Uterus (tissue), 2 donors: ENCODE data around the gene NTRK2.

ENCODE experiments used
- CTCF ChIP-seq, 4 experiments: fragments of 200-600 bp in 2 of 4; fragments of 450-650 bp in 2 of 4; sonication (generic) in 2 of 4; IDR thresholded peaks; one replicate each; pipeline ENCODE4 v1.5.1; 2016 to 2019; ENCODE audit warnings: antibody characterized with exemption in 4 of 4, mild to moderate bottlenecking in 2 of 4, moderate library complexity in 1 of 4
- POLR2A ChIP-seq, 2 donors: fragments of 450-650 bp; IDR thresholded peaks; one replicate each; pipeline ENCODE4 v1.6.1; 2016; ENCODE audit warnings: antibody characterized with exemption in 2 of 2, mild to moderate bottlenecking in 1 of 2, moderate library complexity in 1 of 2

GRCh38 chr9:84869091-84869490 is 199.6 kb downstream of the NTRK2 start:
- TF ChIP-seq CTCF (IDR thresholded peaks at IDR 0.05): no peak
- TF ChIP-seq POLR2A (IDR thresholded peaks at IDR 0.05): no peak
